Measurements from ENCODE around the gene SMG5. TPM values are rescaled to one million over a fixed set of nuclear protein-coding genes. Genes with fewer than 3 reads are reported as not detected.

The SMG5 gene
- total RNA-seq, 1 experiment from 2014 or later: 103 TPM

DNA sequence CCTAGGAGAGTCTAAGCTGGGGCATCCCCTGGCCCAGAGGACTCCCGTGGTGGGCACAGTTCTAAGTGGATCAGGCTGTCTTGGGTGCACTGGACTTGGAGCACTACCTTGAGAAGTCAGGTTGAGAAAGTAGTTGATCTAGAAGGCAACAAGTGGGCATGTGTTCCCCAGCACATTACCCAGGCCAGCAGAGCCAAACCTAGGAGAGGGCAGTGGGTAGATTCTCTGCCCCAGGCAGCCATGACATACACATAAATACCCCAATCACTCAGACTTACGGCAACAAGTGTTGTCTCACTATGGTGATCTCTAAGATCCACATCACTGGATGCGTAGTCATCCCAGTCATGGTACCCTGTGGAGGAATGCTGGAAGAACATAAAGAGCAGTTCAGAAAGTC is 71.4 kb downstream of the SMG5 start:
- Histone ChIP-seq H3K79me1 (ENCODE audit: insufficient read depth, low read depth, low read length, poor library complexity, severe bottlenecking) (no peaks in the 10 kb centered on the region), H3K9ac (ENCODE audit: extremely low read depth, insufficient read length, low read length) (no peak overlapping the region), H3K56ac (ENCODE audit: insufficient read length, low read depth, low read length) (peak overlapping the region; percentile 4), H3K27ac (ENCODE audit: insufficient read length, low read depth, low read length) (no peak overlapping the region), H3K4me2 (ENCODE audit: insufficient read depth, insufficient read length, low read length) (no peak overlapping the region), H3K23me2 (ENCODE audit: insufficient read length, low read depth, low read length, poor library complexity, severe bottlenecking) (peaks cover 8% of the 10 kb centered on the region), H3K23ac (ENCODE audit: insufficient read length, low read depth, low read length) (no peak overlapping the region), H3K79me2 (ENCODE audit: insufficient read depth, low read length) (no peaks in the 10 kb centered on the region), H2BK12ac (ENCODE audit: insufficient read length, low read depth, low read length) (no peak overlapping the region), H3K14ac (ENCODE audit: insufficient read depth, low read length) (no peak overlapping the region), H3K18ac (ENCODE audit: insufficient read length, low read depth, low read length) (no peak overlapping the region), H4K5ac (ENCODE audit: insufficient read length, low read depth, low read length) (no peak overlapping the region), H3K4me1 (ENCODE audit: insufficient read depth, low read length) (no peaks in the 10 kb centered on the region; the same call in 1 of the 2 replicates), H2AK5ac (ENCODE audit: insufficient read length, low read length) (no peak overlapping the region), H2BK5ac (ENCODE audit: insufficient read length, low read length) (no peak overlapping the region), H4K91ac (ENCODE audit: insufficient read length, low read depth, low read length) (no peak overlapping the region), H3K4ac (ENCODE audit: low read depth, low read length) (no peak overlapping the region), H2BK20ac (ENCODE audit: low read depth, low read length, poor library complexity, severe bottlenecking) (no peak overlapping the region), H2BK15ac (ENCODE audit: low read depth, low read length) (no peak overlapping the region), H2AFZ (ENCODE audit: low read length) (no peak overlapping the region), H4K8ac (replicated peaks; ENCODE audit: insufficient read length, low read depth, low read length) (no peak overlapping the region), H2BK120ac (ENCODE audit: low read depth, low read length, poor library complexity, severe bottlenecking) (no peak overlapping the region), H3K27me3 (ENCODE audit: insufficient read depth, low read length) (no peaks in the 10 kb centered on the region), H3T11ph (ENCODE audit: low read length) (no peak overlapping the region), H3K9me3 (ENCODE audit: control insufficient read depth, low read depth, low read length) (no peaks in the 10 kb centered on the region), H4K20me1 (ENCODE audit: control insufficient read depth, insufficient read depth, insufficient read length) (no peaks in the 10 kb centered on the region)
- H3K27ac Mint-ChIP-seq: 0 out of 7 replicates have a peak overlapping the region, but pooled peaks of 2 of the 3 experiments have one; percentile 23 to 32
- H3K27me3 Mint-ChIP-seq (ENCODE audit: low read depth): peaks cover 2% of the 10 kb centered on the region; the same call in 1 of the 2 replicates
- no peak for TF ChIP-seq CTCF (conservative IDR thresholded peaks at IDR 0.05)
- no peaks in the 10 kb centered on the region for H3K9me3 Mint-ChIP-seq
- H3K4me3 Mint-ChIP-seq: no peak overlapping the region
- H3K4me1 Mint-ChIP-seq: peaks cover 34 to 35% of the 10 kb centered on the region in 2 experiments
- peaks cover 10 to 69% (median 30%) of the 10 kb centered on the region in 3 experiments; a peak in 6 of 7 replicates for H3K36me3 Mint-ChIP-seq (ENCODE audit: insufficient read depth in 1 of 3, low read depth in 3 of 3)
- no CpG with 5 or more reads among the region's 3 CpGs for WGBS (ENCODE audit: extremely low coverage, insufficient read length, low lambda C conversion rate)
- no peak for DNase-seq
